Suprapubic skin (tissue), 4 donors: ENCODE results near the gene WFIKKN1. TPM values are rescaled to one million over a fixed set of nuclear protein-coding genes. Genes with fewer than 3 reads are reported as not detected.
A peak's percentile ranks its signal among the peaks of the same experiment; 100 is the strongest.

Source experiments
- DNase-seq, 2 donors: peaks; one replicate each; pipeline ENCODE4 v3.0.0-alpha.2; 2019; ENCODE audit warnings: low spot score in 2 of 2
- H3K27ac ChIP-seq: fragments of 200-600 bp; sonication (generic); one replicate; pipeline ENCODE4 v1.5.1; 2019
- H3K27me3 ChIP-seq: fragments of 200-600 bp; sonication (generic); one replicate; pipeline ENCODE4 v1.5.1; 2019
- H3K36me3 ChIP-seq: fragments of 200-600 bp; sonication (generic); one replicate; pipeline ENCODE4 v1.5.1; 2019
- H3K4me1 ChIP-seq: fragments of 200-600 bp; sonication (generic); one replicate; pipeline ENCODE4 v1.5.1; 2019
- H3K4me3 ChIP-seq: fragments of 200-600 bp; sonication (generic); one replicate; pipeline ENCODE4 v1.5.1; 2019; ENCODE audit warnings: mild to moderate bottlenecking
- H3K9me3 ChIP-seq: fragments of 200-600 bp; sonication (generic); one replicate; pipeline ENCODE4 v1.5.1; 2019
- EP300 ChIP-seq: sonication (generic); formaldehyde crosslinking; IDR thresholded peaks from one replicate; pipeline ENCODE4 v1.6.1; 2017; ENCODE audit warnings: antibody characterized with exemption
- POLR2A ChIP-seq, 2 donors: fragments of 450-650 bp; IDR thresholded peaks; one replicate each; pipeline ENCODE4 v1.6.1; 2017; ENCODE audit warnings: antibody characterized with exemption in 2 of 2, mild to moderate bottlenecking in 2 of 2, moderate library complexity in 2 of 2
- POLR2AphosphoS5 ChIP-seq, 3 donors: sonication (generic); formaldehyde crosslinking; IDR thresholded peaks; one replicate each; pipeline ENCODE4 v1.6.1; 2017; ENCODE audit warnings: antibody characterized with exemption in 3 of 3
- WGBS: methylation state at CpG from one replicate; pipeline ENCODE4 v1.1.5; 2018; 5-methylcytosine and 5-hydroxymethylcytosine counted together
- total RNA-seq, 4 donors: library from RNA; depleted of rRNA; stranded (reverse); fragments of >200 nt; gene quantifications; one replicate each; pipeline ENCODE4 v1.1.0, GENCODE V29; 2016
- TF ChIP-seq, protein P1 (sequence below), 2 donors: fragments of 200-600 bp in 1 of 2; fragments of 450-650 bp in 1 of 2; sonication (generic) in 1 of 2; IDR thresholded peaks; one replicate each; pipeline ENCODE4 v1.5.1; 2016 to 2019; ENCODE audit warnings: antibody characterized with exemption in 2 of 2, mild to moderate bottlenecking in 1 of 2, moderate library complexity in 1 of 2

WFIKKN1 gene
- total RNA-seq, 4 donors from 2014 or later = 1.2 to 12.6 (median 4.6) TPM

GRCh38 chr16:635573-636205, 4.9 kb downstream of the WFIKKN1 start:
- no peaks in the 10 kb centered on the region for H3K9me3 ChIP-seq
- TF ChIP-seq EP300 (no peak), POLR2A (IDR thresholded peaks at IDR 0.05) (no peak), POLR2AphosphoS5 (IDR thresholded peaks at IDR 0.05) (no peak)
- TF ChIP-seq, protein P1, sequence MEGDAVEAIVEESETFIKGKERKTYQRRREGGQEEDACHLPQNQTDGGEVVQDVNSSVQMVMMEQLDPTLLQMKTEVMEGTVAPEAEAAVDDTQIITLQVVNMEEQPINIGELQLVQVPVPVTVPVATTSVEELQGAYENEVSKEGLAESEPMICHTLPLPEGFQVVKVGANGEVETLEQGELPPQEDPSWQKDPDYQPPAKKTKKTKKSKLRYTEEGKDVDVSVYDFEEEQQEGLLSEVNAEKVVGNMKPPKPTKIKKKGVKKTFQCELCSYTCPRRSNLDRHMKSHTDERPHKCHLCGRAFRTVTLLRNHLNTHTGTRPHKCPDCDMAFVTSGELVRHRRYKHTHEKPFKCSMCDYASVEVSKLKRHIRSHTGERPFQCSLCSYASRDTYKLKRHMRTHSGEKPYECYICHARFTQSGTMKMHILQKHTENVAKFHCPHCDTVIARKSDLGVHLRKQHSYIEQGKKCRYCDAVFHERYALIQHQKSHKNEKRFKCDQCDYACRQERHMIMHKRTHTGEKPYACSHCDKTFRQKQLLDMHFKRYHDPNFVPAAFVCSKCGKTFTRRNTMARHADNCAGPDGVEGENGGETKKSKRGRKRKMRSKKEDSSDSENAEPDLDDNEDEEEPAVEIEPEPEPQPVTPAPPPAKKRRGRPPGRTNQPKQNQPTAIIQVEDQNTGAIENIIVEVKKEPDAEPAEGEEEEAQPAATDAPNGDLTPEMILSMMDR (IDR thresholded peaks at IDR 0.05) = no peak
- DNase-seq = no peak
- peaks cover 18% of the 10 kb centered on the region for H3K36me3 ChIP-seq
- H3K27me3 ChIP-seq = no peaks in the 10 kb centered on the region
- H3K4me3 ChIP-seq = peak overlapping the region; percentile 95
- WGBS = no CpG with 5 or more reads among the region's 55 CpGs
- peak overlapping the region; percentile 95 for H3K27ac ChIP-seq
- H3K4me1 ChIP-seq = peaks cover 28% of the 10 kb centered on the region

- peaks cover 18% of the 10 kb centered on the region for H3K36me3 ChIP-seq
- 0% methylated on average over 36 of the region's 91 CpGs for WGBS
- no peaks in the 10 kb centered on the region for H3K27me3 ChIP-seq
- peak within 1 kb of the TSS; percentile 95 for H3K4me3 ChIP-seq
- peak within 1 kb of the TSS; percentile 95 for H3K27ac ChIP-seq
- DNase-seq = peak; percentile 97 to 98
- no peaks in the 10 kb centered on the region for H3K9me3 ChIP-seq
- H3K4me1 ChIP-seq = peaks cover 27% of the 10 kb centered on the region
- no peak for TF ChIP-seq POLR2A (IDR thresholded peaks at IDR 0.05)
- TF ChIP-seq POLR2AphosphoS5 (IDR thresholded peaks at IDR 0.05) = peak; percentile 31 to 95 (median 76)
These were observed 5.7 kb downstream of the WFIKKN1 start, which contains the start of gene METTL26 for GRCh38 chr16:636206-637080. Gene METTL26 (minus strand): TSS chr16:636305. CDS start chr16:636290, 15 bp downstream.

- H3K36me3 ChIP-seq = peaks cover 18% of the 10 kb centered on the region
- H3K4me1 ChIP-seq = peaks cover 35% of the 10 kb centered on the region
- DNase-seq = peak in 1 of 2 donors; percentile 98
- no peaks in the 10 kb centered on the region for H3K9me3 ChIP-seq
- peak overlapping the region; percentile 95 for H3K4me3 ChIP-seq
- peak overlapping the region; percentile 95 for H3K27ac ChIP-seq
- no peaks in the 10 kb centered on the region for H3K27me3 ChIP-seq
- WGBS = 68% methylated on average over 13 of the region's 53 CpGs
- TF ChIP-seq, protein P1 (IDR thresholded peaks at IDR 0.05) = no peak
- no peak for TF ChIP-seq EP300
- TF ChIP-seq POLR2AphosphoS5 (IDR thresholded peaks at IDR 0.05) = no peak
- no peak for TF ChIP-seq POLR2A (IDR thresholded peaks at IDR 0.05)
These were observed 6.6 kb downstream of the WFIKKN1 start for GRCh38 chr16:637081-638018.

DNA sequence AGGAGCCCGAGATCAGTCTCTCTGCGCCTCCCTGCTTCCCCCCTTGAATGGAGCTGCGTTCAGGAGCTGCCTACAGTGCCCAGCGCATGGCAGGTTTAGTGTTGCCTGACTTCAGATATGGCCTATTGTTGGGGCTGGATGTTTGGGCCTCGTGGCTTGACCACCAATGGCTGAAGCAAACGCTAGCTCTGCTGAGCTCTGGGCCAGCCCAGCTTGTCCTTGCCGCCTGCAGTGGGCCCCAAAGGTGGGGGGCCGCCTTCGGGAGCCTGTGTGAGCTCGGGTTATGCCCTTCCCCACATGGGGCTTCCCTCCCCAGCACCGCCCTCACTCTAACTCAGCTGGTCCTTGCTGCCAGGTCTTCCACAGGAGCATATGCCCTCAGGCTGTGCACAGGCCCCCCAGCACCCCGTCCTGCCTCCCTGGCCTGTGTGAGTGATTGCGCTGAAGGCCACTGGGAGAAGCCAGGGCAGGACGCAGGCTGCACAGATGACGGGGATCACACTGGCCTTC, 7.3 kb downstream of the WFIKKN1 start:
- WGBS = 94% methylated on average over 4 of the region's 15 CpGs
- H3K4me3 ChIP-seq = no peak overlapping the region

More for the DNA sequence above, 7.3 kb downstream of the WFIKKN1 start:
- Histone ChIP-seq H3K27ac (no peak overlapping the region), H3K4me1 (peaks cover 42% of the 10 kb centered on the region), H3K27me3 (no peaks in the 10 kb centered on the region), H3K36me3 (peaks cover 16% of the 10 kb centered on the region), H3K9me3 (no peaks in the 10 kb centered on the region)
- TF ChIP-seq POLR2AphosphoS5 (IDR thresholded peaks at IDR 0.05) (no peak), EP300 (no peak), POLR2A (IDR thresholded peaks at IDR 0.05) (no peak)
- TF ChIP-seq, protein P1 (IDR thresholded peaks at IDR 0.05) = no peak
- no peak for DNase-seq
